Prostate gland (tissue), 1 donor: ENCODE data around the gene OR13A1.

Experiments
- POLR2A ChIP-seq: fragments of 450-650 bp; IDR thresholded peaks from one replicate; pipeline ENCODE4 v1.6.1; 2016; ENCODE audit warnings: antibody characterized with exemption, mild to moderate bottlenecking
- POLR2AphosphoS5 ChIP-seq: sonication (generic); formaldehyde crosslinking; IDR thresholded peaks from one replicate; pipeline ENCODE4 v1.6.1; 2017; ENCODE audit warnings: antibody characterized with exemption

GRCh38 chr10:45265996-45266395, 49.4 kb downstream of the OR13A1 start:
- TF ChIP-seq POLR2AphosphoS5 (no peak), POLR2A (no peak)
